PC-9 (cell line): ENCODE results near the gene MYL4.

Experiments
- EZH2 ChIP-seq: fragments of 200-600 bp; sonication (generic); IDR thresholded peaks from 2 replicates; pipeline ENCODE4 v1.8.0; 2017; ENCODE audit warnings: antibody characterized with exemption, low read depth
- TF ChIP-seq, protein P1 (sequence below): fragments of 200-600 bp; sonication (generic); conservative IDR thresholded peaks from 2 replicates; pipeline ENCODE4 v1.6.1; 2017; ENCODE audit warnings: mixed run types, antibody characterized with exemption, mild to moderate bottlenecking, moderate library complexity

DNA sequence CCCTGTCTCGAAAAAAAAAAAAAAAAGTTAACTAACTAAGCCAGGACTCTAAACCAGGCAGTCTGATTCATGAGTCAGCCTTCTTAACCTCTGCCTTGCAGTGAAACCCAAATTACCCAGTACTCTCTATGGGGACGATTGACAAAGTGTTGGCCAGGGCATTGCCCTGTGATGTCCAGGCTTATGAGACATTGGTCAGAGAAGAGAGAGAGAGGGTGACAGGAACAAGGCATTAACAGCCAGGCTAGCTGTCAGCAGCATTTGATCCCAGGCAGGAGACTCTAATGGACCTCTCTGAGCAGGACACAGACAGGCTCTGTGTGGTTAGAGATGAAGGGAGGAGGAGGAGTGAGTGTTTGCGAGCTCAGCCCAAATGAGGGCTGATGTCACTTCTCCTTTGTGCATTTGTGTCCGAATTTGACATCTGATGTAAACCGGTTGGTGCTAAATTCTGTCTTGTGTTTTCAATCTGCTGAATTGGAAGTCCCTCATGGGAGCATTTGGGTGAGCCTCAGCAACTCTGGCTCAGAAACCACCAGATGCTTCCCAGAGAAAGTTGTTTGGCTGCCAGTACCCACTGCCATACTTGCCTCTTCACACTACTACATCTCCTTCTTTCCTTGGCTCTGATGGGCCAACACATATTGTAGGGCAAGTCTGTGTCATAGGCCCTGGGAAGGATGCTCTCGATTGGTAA, 4.3 kb upstream of the MYL4 start:
- TF ChIP-seq, protein P1, sequence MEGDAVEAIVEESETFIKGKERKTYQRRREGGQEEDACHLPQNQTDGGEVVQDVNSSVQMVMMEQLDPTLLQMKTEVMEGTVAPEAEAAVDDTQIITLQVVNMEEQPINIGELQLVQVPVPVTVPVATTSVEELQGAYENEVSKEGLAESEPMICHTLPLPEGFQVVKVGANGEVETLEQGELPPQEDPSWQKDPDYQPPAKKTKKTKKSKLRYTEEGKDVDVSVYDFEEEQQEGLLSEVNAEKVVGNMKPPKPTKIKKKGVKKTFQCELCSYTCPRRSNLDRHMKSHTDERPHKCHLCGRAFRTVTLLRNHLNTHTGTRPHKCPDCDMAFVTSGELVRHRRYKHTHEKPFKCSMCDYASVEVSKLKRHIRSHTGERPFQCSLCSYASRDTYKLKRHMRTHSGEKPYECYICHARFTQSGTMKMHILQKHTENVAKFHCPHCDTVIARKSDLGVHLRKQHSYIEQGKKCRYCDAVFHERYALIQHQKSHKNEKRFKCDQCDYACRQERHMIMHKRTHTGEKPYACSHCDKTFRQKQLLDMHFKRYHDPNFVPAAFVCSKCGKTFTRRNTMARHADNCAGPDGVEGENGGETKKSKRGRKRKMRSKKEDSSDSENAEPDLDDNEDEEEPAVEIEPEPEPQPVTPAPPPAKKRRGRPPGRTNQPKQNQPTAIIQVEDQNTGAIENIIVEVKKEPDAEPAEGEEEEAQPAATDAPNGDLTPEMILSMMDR = no peak
- TF ChIP-seq EZH2 = no peak
